GM11168 (cell line): Measurements from ENCODE around the gene PDZK1.
"Not testable (repeated sequence)": the region's sequence is repeated elsewhere in the genome, so short reads cannot be mapped to it uniquely, and the experiment has no call there.

ENCODE experiments used
- in situ Hi-C: fragments of 300-500 bp; cut with MboI; formaldehyde crosslinking; loops from one replicate; pipeline ENCODE4 v1.12.0; 2022; ENCODE audit warnings: low sequenced_read_pairs; ENCODE audit not compliant: unreplicated experiment

Gene PDZK1

GRCh38 chr1:145707183-145707867 lies at the start of gene PDZK1:
PDZK1 (minus strand) TSS chr1:145707368; CDS start chr1:145688021, 19,347 bp downstream.
- in situ Hi-C loops = no loop called here

DNA sequence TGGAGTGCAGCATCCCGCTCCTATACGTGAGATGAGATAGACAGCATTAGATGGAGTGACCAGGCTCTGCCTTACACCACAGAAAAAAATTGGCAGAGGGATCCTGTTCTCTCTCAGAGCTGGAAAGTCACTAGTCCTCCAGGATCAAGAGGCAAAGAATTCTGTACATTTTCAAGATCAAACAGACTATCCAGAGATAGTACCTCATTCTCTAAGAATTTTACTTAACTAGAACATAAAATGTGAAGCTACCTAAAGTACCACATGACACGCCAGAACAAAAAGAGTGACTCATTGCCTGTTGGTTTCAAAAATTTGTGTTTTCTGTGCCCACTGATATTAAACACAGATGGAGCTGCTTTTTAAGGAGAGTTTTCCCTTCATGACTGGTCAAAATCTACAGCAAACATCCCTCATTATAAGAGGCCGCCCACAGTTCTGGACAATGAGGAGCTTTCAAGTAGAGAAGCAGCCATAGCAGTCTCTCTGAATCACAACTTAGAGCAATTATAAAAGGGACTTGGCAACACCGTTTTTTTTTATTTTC lies 44.4 kb upstream of the PDZK1 start:
- in situ Hi-C loops = no loop called here

DNA sequence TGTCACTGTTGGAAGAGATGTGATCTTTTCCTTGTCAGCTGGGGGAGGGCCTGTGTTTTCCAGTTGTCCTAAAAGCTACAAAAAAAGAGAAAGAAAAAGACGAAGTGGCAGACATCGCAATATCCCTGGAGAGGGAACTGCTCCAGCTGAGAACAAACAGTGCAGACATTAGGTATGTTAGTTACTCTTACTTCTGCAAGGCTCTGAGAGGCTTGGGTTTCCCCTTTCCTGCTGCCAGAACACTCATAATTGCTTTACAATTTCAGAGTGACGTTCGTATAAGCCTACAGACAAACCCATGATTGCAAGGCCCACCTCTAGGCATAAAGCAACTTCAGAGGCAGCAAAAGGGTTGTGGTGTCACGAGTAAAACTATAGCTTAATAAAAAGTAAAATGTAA lies 43.3 kb upstream of the PDZK1 start:
- in situ Hi-C loops = no loop called here

DNA sequence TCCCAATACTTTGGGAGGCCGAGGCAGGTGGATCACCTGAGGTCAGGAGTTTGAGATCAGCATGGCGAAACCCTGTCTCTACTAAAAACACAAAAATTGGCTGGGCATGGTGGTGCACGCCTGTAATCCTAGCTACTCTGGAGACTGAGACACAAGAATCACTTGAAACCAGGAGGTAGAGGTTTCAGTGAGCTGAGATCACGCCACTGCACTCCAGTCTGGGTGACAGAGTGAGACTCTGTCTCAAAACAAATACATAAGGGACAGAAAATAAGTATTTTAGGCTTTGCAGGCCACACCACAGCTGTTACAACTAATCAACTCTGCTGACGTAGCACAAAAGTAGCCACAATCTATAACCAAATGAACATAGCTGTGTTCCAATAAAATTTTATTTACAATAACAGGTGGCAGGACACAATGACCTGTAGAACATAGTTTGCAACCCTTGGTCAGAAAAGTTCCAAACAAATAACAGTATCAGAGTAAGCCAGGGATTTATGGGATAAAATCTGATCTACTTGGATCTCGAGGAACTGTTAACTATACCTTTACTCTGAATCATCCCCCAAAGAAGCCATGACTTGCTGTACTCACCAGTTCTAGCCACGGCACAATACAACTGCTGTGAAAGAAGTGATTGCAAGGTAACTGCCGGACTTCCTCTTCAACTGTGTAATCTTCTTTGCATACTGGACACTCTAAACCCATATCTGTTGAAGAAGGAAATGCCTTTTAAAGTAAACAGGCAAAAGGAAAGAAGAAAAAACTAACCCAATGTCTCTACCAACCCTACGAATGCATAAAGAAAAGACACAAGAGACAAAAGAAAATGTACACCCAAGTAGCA lies 40.5 kb upstream of the PDZK1 start:
- in situ Hi-C loops = no loop called here

- in situ Hi-C loops = no loop called here
Measured at GRCh38 chr1:145740269-145740668, 33.1 kb upstream of the PDZK1 start.

DNA sequence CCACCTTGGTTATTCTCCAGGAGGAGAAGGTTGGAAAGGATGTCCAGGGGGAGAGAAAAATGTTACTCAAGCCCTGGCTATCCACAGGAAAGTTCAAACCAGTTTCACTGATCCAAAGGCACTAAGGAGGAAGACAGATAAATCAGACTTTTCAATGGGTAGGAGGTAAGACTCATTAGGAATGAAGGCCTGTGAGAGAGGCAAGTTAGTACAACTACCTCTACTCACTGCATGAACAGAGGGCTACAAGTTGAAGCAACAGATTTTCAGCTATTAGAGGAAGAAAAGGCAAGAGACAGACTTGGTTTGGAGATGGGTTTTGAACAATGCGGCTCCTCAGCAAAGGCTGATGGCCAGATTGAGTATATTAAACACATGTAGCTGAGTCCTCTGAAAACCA lies 29.0 kb upstream of the PDZK1 start:
- in situ Hi-C loops = no loop called here

DNA sequence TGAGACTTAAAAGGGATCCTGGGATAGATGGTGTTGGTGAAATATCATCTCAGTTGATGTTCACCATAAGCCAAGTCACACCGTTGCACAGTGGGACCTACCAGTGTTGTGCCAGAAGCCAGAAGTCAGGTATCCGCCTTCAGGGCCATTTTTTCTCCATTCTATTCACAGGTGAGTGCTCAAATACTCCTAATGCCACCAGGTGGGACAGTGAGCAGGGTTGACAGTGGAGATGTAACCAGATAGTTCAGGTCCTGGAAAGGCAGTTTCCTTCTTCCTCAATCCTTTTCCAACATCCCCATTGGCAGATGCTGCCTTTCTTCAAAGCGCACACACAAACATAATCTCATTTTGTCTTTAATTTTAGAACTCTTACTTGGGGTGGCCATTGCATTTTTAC lies 23.7 kb upstream of the PDZK1 start:
- in situ Hi-C loops = no loop called here

GRCh38 chr1:145730467-145730866 lies 23.3 kb upstream of the PDZK1 start:
- in situ Hi-C loops = no loop called here

- in situ Hi-C loops = loop anchor here (10.0 kb wide), 1 partner anchor 135 kb away; no protein-coding TSS in a partner anchor
Measured at GRCh38 chr1:145729666-145730436, 22.7 kb upstream of the PDZK1 start.

GRCh38 chr1:145729196-145729595 lies 22.0 kb upstream of the PDZK1 start:
- in situ Hi-C loops = loop anchor here (10.0 kb wide), 1 partner anchor 134 kb away; no protein-coding TSS in a partner anchor

DNA sequence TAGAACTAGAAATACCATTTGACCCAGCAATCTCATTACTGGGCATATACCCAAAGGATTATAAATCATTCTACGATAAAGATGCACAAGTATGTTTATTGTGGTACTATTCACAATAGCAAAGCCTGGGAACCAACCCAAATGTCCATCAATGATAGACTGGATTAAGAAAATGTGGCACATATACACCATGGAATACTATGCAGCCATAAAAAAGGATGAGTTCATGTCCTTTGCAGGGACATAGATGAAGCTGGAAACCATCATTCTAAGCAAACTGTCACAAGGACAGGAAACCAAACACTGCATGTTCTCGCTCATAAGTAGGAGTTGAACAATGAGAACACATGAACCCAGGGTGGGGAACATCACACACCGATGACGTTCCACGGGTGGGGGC lies 19.0 kb upstream of the PDZK1 start:
- in situ Hi-C loops = loop anchor here (10.0 kb wide), 1 partner anchor 131 kb away; no protein-coding TSS in a partner anchor

DNA sequence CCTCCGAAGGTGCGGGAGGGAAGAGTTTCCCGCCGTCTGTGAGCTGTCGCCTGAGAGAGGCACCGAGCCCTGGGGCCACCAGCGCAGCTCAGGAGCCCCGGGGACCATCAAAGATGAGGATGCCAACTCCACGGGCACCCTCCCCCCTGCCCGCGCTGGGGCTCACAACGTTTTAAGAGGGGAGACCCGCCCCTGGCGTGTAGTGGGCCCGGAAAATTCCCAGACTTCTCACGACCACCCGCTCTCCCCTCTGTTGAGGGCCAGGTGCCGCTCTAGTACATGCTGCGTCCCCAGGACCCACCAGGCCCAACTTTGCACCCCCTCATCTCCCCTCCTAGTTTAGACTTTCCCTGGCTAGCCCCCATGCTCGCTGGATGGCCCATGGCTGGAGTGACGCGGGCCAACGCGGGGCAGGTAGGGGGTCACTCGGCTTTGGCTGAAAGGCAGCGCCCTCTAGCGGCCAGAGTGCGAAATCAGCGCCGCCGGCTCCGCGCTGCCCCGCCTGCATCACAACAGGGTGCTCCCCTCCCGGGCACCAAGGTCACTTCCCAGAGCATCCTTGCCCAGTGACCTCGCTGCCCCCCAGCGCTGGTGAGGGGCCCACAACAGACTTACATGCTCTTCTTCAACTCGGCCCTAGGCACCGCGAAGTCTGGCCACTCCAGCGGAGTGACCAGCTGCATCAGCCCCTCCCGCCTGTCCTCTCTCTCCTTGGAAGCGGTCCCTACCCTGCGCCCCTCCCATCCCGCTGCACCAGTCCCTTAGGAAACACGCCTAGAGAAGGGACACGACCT lies 13.9 kb upstream of the PDZK1 start:
- in situ Hi-C loops = loop anchor here (10.0 kb wide), 1 partner anchor 126 kb away; no protein-coding TSS in a partner anchor

DNA sequence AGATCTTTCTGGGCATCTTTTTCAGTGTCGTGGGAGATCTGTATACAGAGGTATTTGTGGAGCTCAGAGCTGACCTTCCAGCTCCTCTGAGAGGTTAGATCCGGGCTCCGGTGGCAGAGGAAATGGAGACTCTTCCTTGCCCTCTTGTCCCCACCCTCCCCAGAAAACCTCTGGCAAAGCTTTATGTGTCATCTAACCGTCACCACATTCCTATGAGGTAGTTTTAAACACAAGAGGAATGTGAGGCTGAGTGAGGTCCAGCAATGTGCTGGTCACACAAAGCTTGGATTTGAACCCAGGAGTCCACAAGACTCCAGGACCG lies 13.3 kb upstream of the PDZK1 start:
- in situ Hi-C loops = loop anchor here (10.0 kb wide), 1 partner anchor 126 kb away; no protein-coding TSS in a partner anchor

GRCh38 chr1:145719230-145720079 lies 12.3 kb upstream of the PDZK1 start, which contains the start of gene CD160:
CD160 (plus strand) TSS chr1:145719499; CDS start chr1:145728328, 8,829 bp downstream.
- in situ Hi-C loops = loop anchor here (10.0 kb wide), 1 partner anchor 125 kb away; no protein-coding TSS in a partner anchor

DNA sequence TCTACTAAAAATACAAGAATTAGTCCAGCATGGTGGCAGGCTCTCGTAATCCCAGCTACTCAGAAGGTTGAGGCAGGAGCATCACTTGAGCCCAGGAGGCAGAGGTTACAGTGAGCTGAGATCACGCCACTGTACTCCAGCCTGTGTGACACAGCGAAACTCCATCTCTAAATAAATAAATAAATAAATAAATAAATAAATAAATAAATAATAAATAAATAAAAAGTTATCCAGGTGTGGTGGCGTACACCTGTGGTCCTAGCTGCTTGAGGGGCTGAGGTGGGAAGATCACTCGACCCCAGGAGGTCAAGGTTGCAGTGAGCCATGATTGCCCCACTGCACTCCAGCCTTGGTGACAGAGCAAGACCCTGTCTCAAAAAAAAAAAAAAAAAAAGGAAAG lies 11.3 kb upstream of the PDZK1 start:
- in situ Hi-C loops = not testable (repeated sequence)

GRCh38 chr1:145717833-145718232 lies 10.7 kb upstream of the PDZK1 start:
- in situ Hi-C loops = no loop called here

GRCh38 chr1:145716641-145717345 lies 9.6 kb upstream of the PDZK1 start:
- in situ Hi-C loops = no loop called here
